ENCODE measurements around the gene RNF34. TPM values are rescaled to one million over a fixed set of nuclear protein-coding genes. Genes with fewer than 3 reads are reported as not detected.

The RNF34 gene
- total RNA-seq, 1 experiment from 2014 or later = 66.4 TPM

GRCh38 chr12:121428883-121429282 is 29.0 kb downstream of the RNF34 start:
- no peak overlapping the region for H2BK120ac ChIP-seq (ENCODE audit: low read depth, low read length, poor library complexity, severe bottlenecking)
- Mint-ChIP-seq H3K27me3 (ENCODE audit: low read depth) (no peaks in the 10 kb centered on the region), H3K27ac (no peak overlapping the region), H3K9me3 (no peaks in the 10 kb centered on the region), H3K36me3 (ENCODE audit: insufficient read depth in 1 of 3, low read depth in 3 of 3) (peaks cover 42 to 96% (median 87%) of the 10 kb centered on the region in 3 experiments), H3K4me3 (no peak overlapping the region), H3K4me1 (no peaks in the 10 kb centered on the region)
- H3K27ac ChIP-seq (ENCODE audit: insufficient read length, low read depth, low read length) = no peak overlapping the region
- no peaks in the 10 kb centered on the region for H3K23me2 ChIP-seq (ENCODE audit: insufficient read length, low read depth, low read length, poor library complexity, severe bottlenecking)
- no peaks in the 10 kb centered on the region for H3K79me2 ChIP-seq (ENCODE audit: insufficient read depth, low read length)
- no peaks in the 10 kb centered on the region for H3K9me3 ChIP-seq (ENCODE audit: control insufficient read depth, low read depth, low read length)
- no peak overlapping the region for H3K4ac ChIP-seq (ENCODE audit: low read depth, low read length)
- H2BK15ac ChIP-seq (ENCODE audit: low read depth, low read length) = no peak overlapping the region
- WGBS (ENCODE audit: extremely low coverage, insufficient read length, low lambda C conversion rate) = no CpG with 5 or more reads among the region's 6 CpGs
- H2BK20ac ChIP-seq (ENCODE audit: low read depth, low read length, poor library complexity, severe bottlenecking) = no peak overlapping the region
- no peak overlapping the region for H4K5ac ChIP-seq (ENCODE audit: insufficient read length, low read depth, low read length)
- H4K91ac ChIP-seq (ENCODE audit: insufficient read length, low read depth, low read length) = no peak overlapping the region
- no peak overlapping the region for H3K18ac ChIP-seq (ENCODE audit: insufficient read length, low read depth, low read length)
- no peak overlapping the region for H2AFZ ChIP-seq (ENCODE audit: low read length)
- H3K4me1 ChIP-seq (ENCODE audit: insufficient read depth, low read length) = no peaks in the 10 kb centered on the region
- TF ChIP-seq, protein P1, sequence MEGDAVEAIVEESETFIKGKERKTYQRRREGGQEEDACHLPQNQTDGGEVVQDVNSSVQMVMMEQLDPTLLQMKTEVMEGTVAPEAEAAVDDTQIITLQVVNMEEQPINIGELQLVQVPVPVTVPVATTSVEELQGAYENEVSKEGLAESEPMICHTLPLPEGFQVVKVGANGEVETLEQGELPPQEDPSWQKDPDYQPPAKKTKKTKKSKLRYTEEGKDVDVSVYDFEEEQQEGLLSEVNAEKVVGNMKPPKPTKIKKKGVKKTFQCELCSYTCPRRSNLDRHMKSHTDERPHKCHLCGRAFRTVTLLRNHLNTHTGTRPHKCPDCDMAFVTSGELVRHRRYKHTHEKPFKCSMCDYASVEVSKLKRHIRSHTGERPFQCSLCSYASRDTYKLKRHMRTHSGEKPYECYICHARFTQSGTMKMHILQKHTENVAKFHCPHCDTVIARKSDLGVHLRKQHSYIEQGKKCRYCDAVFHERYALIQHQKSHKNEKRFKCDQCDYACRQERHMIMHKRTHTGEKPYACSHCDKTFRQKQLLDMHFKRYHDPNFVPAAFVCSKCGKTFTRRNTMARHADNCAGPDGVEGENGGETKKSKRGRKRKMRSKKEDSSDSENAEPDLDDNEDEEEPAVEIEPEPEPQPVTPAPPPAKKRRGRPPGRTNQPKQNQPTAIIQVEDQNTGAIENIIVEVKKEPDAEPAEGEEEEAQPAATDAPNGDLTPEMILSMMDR (conservative IDR thresholded peaks at IDR 0.05) = no peak
- no peak overlapping the region for H3K4me2 ChIP-seq (ENCODE audit: insufficient read depth, insufficient read length, low read length)
- no peak overlapping the region for H3K56ac ChIP-seq (ENCODE audit: insufficient read length, low read depth, low read length)
- no peak overlapping the region for H4K8ac ChIP-seq (replicated peaks; ENCODE audit: insufficient read length, low read depth, low read length)
- no peak overlapping the region for H2BK5ac ChIP-seq (ENCODE audit: insufficient read length, low read length)
- H3K79me1 ChIP-seq (ENCODE audit: insufficient read depth, low read depth, low read length, poor library complexity, severe bottlenecking) = no peaks in the 10 kb centered on the region
- no peak for DNase-seq
- H3K9ac ChIP-seq (ENCODE audit: extremely low read depth, insufficient read length, low read length) = no peak overlapping the region
- H2BK12ac ChIP-seq (ENCODE audit: insufficient read length, low read depth, low read length) = no peak overlapping the region
- no peak overlapping the region for H3K23ac ChIP-seq (ENCODE audit: insufficient read length, low read depth, low read length)
- no peaks in the 10 kb centered on the region for H4K20me1 ChIP-seq (ENCODE audit: control insufficient read depth, insufficient read depth, insufficient read length)
- H3K14ac ChIP-seq (ENCODE audit: insufficient read depth, low read length) = no peak overlapping the region
- H3T11ph ChIP-seq (ENCODE audit: low read length) = no peak overlapping the region
- H2AK5ac ChIP-seq (ENCODE audit: insufficient read length, low read length) = no peak overlapping the region
- H3K27me3 ChIP-seq (ENCODE audit: insufficient read depth, low read length) = no peaks in the 10 kb centered on the region

Measured in H9 (cell line).